Measurements from ENCODE around the gene UST.

DNA sequence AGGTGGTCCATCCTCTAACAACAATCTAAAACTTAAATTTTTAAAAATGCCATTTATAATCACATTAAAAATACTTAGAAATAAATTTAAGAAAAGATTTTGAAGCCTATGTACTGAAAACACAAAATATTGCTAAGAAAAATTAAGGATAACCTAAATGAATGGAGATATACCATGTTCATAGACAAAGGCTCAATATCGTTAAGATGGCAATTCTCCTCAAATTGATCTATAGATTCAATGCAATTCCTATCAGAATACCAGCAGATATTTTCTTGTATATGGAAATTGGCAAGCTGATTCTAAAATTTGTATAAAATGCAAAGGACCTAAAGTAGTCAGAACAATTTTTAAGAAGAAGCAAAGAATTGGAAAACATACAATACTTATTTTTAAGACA lies 19.7 kb upstream of the UST start:
- TF ChIP-seq POLR2A (IDR thresholded peaks at IDR 0.05; ENCODE audit: low read length) = no peak
- no peak for TF ChIP-seq GATA1 (IDR thresholded peaks at IDR 0.05; ENCODE audit: low read depth, low read length)

Data from erythroblast (primary cell).